A673 (cell line): ENCODE data around the gene KYAT1.

ENCODE experiments used
- CTCF ChIP-seq: fragments of 300-800, 200-600 bp; sonication (generic); conservative IDR thresholded peaks from 2 replicates; pipeline ENCODE4 v1.5.1; 2017; ENCODE audit warnings: low read depth, mild to moderate bottlenecking, antibody characterized with exemption, low read length, moderate library complexity, mixed read lengths
- EZH2 ChIP-seq: fragments of 200-600 bp; sonication (generic); IDR thresholded peaks from 2 replicates; pipeline ENCODE4 v1.6.1; 2017; ENCODE audit warnings: borderline replicate concordance, low read depth, mild to moderate bottlenecking, mixed read lengths, antibody characterized with exemption, low read length; ENCODE audit not compliant: poor library complexity, severe bottlenecking

GRCh38 chr9:128828267-128828666 is 53.5 kb downstream of the KYAT1 start:
- TF ChIP-seq EZH2 (no peak), CTCF (no peak)
